Smooth muscle cell (in vitro differentiated cells): ENCODE results near the gene MED25. TPM values are rescaled to one million over a fixed set of nuclear protein-coding genes. Genes with fewer than 3 reads are reported as not detected.

Source experiments
- DNase-seq: peaks from one replicate; lab custom pipeline; 2025; ENCODE audit not compliant: unreplicated experiment; lab: John Stamatoyannopoulos, UW
- H2AFZ ChIP-seq: fragments of 200-600 bp; sonication (generic); 2 replicates; pipeline ENCODE4 v1.6.0; 2016; ENCODE audit warnings: antibody characterized with exemption, low read depth, mild to moderate bottlenecking
- H3F3A ChIP-seq: fragments of 200-600 bp; sonication (generic); 2 replicates; pipeline ENCODE4 v1.6.0; 2017; ENCODE audit warnings: antibody characterized with exemption, low read depth
- H3K27ac ChIP-seq: fragments of 200-600 bp; sonication (generic); 2 replicates; pipeline ENCODE4 v1.5.1; 2016; ENCODE audit warnings: low read depth, mild to moderate bottlenecking
- H3K27me3 ChIP-seq: fragments of 200-600 bp; sonication (generic); 2 replicates; pipeline ENCODE4 v1.6.1; 2016; ENCODE audit warnings: low read depth, mild to moderate bottlenecking
- H3K36me3 ChIP-seq: fragments of 200-600 bp; sonication (generic); 2 replicates; pipeline ENCODE4 v1.5.1; 2016; ENCODE audit warnings: low read depth
- H3K4me1 ChIP-seq: fragments of 200-600 bp; sonication (generic); 2 replicates; pipeline ENCODE4 v1.5.1; 2016; ENCODE audit warnings: low read depth
- H3K4me2 ChIP-seq: fragments of 200-600 bp; sonication (generic); 2 replicates; pipeline ENCODE4 v1.6.0; 2016; ENCODE audit warnings: mild to moderate bottlenecking
- H3K4me3 ChIP-seq: fragments of 200-600 bp; sonication (generic); 2 replicates; pipeline ENCODE4 v1.5.1; 2016; ENCODE audit warnings: mild to moderate bottlenecking
- H3K79me2 ChIP-seq: fragments of 200-600 bp; sonication (generic); 2 replicates; pipeline ENCODE4 v1.6.0; 2016; ENCODE audit warnings: low read depth, mild to moderate bottlenecking
- H3K9ac ChIP-seq: fragments of 200-600 bp; sonication (generic); 2 replicates; pipeline ENCODE4 v1.6.0; 2016; ENCODE audit warnings: low read depth
- H3K9me3 ChIP-seq: fragments of 200-600 bp; sonication (generic); replicated peaks from 2 replicates; pipeline ENCODE4 v1.5.1; 2016; ENCODE audit warnings: low read depth
- H4K20me1 ChIP-seq: fragments of 200-600 bp; sonication (generic); 2 replicates; pipeline ENCODE4 v1.6.0; 2016; ENCODE audit warnings: low read depth
- CTCF ChIP-seq: fragments of 200-600 bp; sonication (generic); IDR thresholded peaks from 2 replicates; pipeline ENCODE4 v1.5.1; 2017; ENCODE audit warnings: borderline replicate concordance, mild to moderate bottlenecking, antibody characterized with exemption; ENCODE audit not compliant: insufficient read depth, poor library complexity, severe bottlenecking
- WGBS: methylation state at CpG from one replicate; pipeline ENCODE4 v1.1.7; 2016; ENCODE audit warnings: low lambda C conversion rate; 5-methylcytosine and 5-hydroxymethylcytosine counted together
- polyA plus RNA-seq: library from polyadenylated mRNA; unstranded; fragments of >200 nt; fragmentation: Nextera tagmentation; extraction: Ambion mirVana; gene quantifications from 2 replicates; pipeline ENCODE4 v1.2.1, GENCODE V29; 2016
- total RNA-seq: library from RNA; depleted of rRNA; stranded (reverse); fragments of >200 nt; gene quantifications from 2 replicates; pipeline ENCODE4 v1.2.3, GENCODE V29; 2014

MED25 gene
- total and polyA plus RNA-seq, 2 experiments from 2014 or later: 20.4 to 34.1 TPM

- Histone ChIP-seq H3K27me3 (no peaks in the 10 kb centered on the region), H3F3A (no peaks in the 10 kb centered on the region), H3K4me1 (no peaks in the 10 kb centered on the region), H3K36me3 (peaks cover 8% of the 10 kb centered on the region), H3K27ac (no peak overlapping the region), H4K20me1 (no peaks in the 10 kb centered on the region), H3K79me2 (no peaks in the 10 kb centered on the region), H2AFZ (no peak overlapping the region), H3K9me3 (no peaks in the 10 kb centered on the region), H3K9ac (no peak overlapping the region), H3K4me2 (no peak overlapping the region), H3K4me3 (no peak overlapping the region)
- WGBS: 86% methylated on average over 18 of the region's 18 CpGs
- no peak for TF ChIP-seq CTCF
- no peak for DNase-seq
Observed at GRCh38 chr19:49838885-49839588, 20.9 kb downstream of the MED25 start.

GRCh38 chr19:49839713-49840112 is 21.6 kb downstream of the MED25 start:
- H3K9ac ChIP-seq: no peak overlapping the region
- H3K79me2 ChIP-seq: no peaks in the 10 kb centered on the region
- no peak overlapping the region for H2AFZ ChIP-seq
- DNase-seq: no peak
- H3K27me3 ChIP-seq: no peaks in the 10 kb centered on the region
- H3K4me1 ChIP-seq: no peaks in the 10 kb centered on the region
- H3K36me3 ChIP-seq: peaks cover 8% of the 10 kb centered on the region
- H3K27ac ChIP-seq: no peak overlapping the region
- H3K4me2 ChIP-seq: no peak overlapping the region
- H3F3A ChIP-seq: no peaks in the 10 kb centered on the region
- no peaks in the 10 kb centered on the region for H4K20me1 ChIP-seq
- TF ChIP-seq CTCF: no peak
- no peak overlapping the region for H3K4me3 ChIP-seq
- H3K9me3 ChIP-seq: no peaks in the 10 kb centered on the region
- 92% methylated on average over 11 of the region's 11 CpGs for WGBS

- Histone ChIP-seq H3K4me1 (no peaks in the 10 kb centered on the region), H3K27me3 (no peaks in the 10 kb centered on the region), H3K4me2 (no peak overlapping the region), H3K4me3 (no peak overlapping the region), H3K27ac (no peak overlapping the region), H2AFZ (no peak overlapping the region), H3K9ac (no peak overlapping the region), H3K79me2 (no peaks in the 10 kb centered on the region), H3F3A (no peaks in the 10 kb centered on the region), H3K36me3 (peaks cover 8% of the 10 kb centered on the region), H3K9me3 (no peaks in the 10 kb centered on the region), H4K20me1 (no peaks in the 10 kb centered on the region)
- no peak for DNase-seq
- TF ChIP-seq CTCF: no peak
- WGBS: 82% methylated on average over 11 of the region's 11 CpGs
Observed at GRCh38 chr19:49840321-49840720, 22.2 kb downstream of the MED25 start.

GRCh38 chr19:49840736-49841249 is 22.7 kb downstream of the MED25 start:
- Histone ChIP-seq H3K9me3 (no peaks in the 10 kb centered on the region), H4K20me1 (no peaks in the 10 kb centered on the region), H3K9ac (no peak overlapping the region), H3K27ac (no peak overlapping the region), H3K4me1 (no peaks in the 10 kb centered on the region), H3K4me2 (no peak overlapping the region), H3F3A (no peaks in the 10 kb centered on the region), H3K36me3 (peaks cover 8% of the 10 kb centered on the region), H2AFZ (no peak overlapping the region), H3K27me3 (no peaks in the 10 kb centered on the region), H3K79me2 (no peaks in the 10 kb centered on the region), H3K4me3 (no peak overlapping the region)
- TF ChIP-seq CTCF: no peak
- WGBS: 96% methylated on average over 17 of the region's 17 CpGs
- no peak for DNase-seq
